Bronchial epithelial cell (primary cell): ENCODE data around the gene RLF. TPM values are rescaled to one million over a fixed set of nuclear protein-coding genes. Genes with fewer than 3 reads are reported as not detected.

Source experiments
- DNase-seq: peaks from one replicate; pipeline ENCODE4 v3.0.0-alpha.2; 2010; ENCODE audit warnings: low read depth
- FAIRE-seq: peaks from 2 replicates; lab custom pipeline; 2011; peaks lifted over from hg19 to GRCh38; lab: Jason Lieb, UNC
- H3K27me3 ChIP-seq: 2 replicates; pipeline ENCODE4 v1.5.1; 2011; ENCODE audit warnings: low read length; ENCODE audit not compliant: control insufficient read depth, insufficient read depth
- H3K36me3 ChIP-seq: 2 replicates; pipeline ENCODE4 v1.5.1; 2011; ENCODE audit warnings: low read length; ENCODE audit not compliant: control insufficient read depth, insufficient read depth
- H3K4me3 ChIP-seq: 2 replicates; pipeline ENCODE4 v1.5.1; 2011; ENCODE audit warnings: mild to moderate bottlenecking, low read depth, low read length, control low read depth
- CTCF ChIP-seq: IDR thresholded peaks from 2 replicates; pipeline ENCODE4 v1.5.1; 2011; ENCODE audit warnings: mild to moderate bottlenecking, moderate library complexity, low read length, control low read depth, inconsistent platforms; ENCODE audit not compliant: insufficient read depth, severe bottlenecking
- total RNA-seq: library from RNA; depleted of rRNA; stranded (reverse); fragments of >200 nt; gene quantifications from 2 replicates; pipeline ENCODE4 v1.2.1, GENCODE V29; 2014

Gene RLF
- total RNA-seq, 1 donor from 2014 or later: 26.9 TPM

- FAIRE-seq (no peak), DNase-seq (no peak)
- H3K4me3 ChIP-seq: peak overlapping the region; percentile 84
- peaks cover 7% of the 10 kb centered on the region for H3K36me3 ChIP-seq
- H3K27me3 ChIP-seq: no peaks in the 10 kb centered on the region
- TF ChIP-seq CTCF: no peak
Measured at GRCh38 chr1:40256401-40257084, 95.4 kb downstream of the RLF start.

GRCh38 chr1:40257313-40257687, 96.1 kb downstream of the RLF start:
- peak overlapping the region; percentile 84 for H3K4me3 ChIP-seq
- no peaks in the 10 kb centered on the region for H3K27me3 ChIP-seq
- no peak for TF ChIP-seq CTCF
- H3K36me3 ChIP-seq: peaks cover 7% of the 10 kb centered on the region
- no peak for FAIRE-seq
- peak; percentile 61 for DNase-seq

- peak; percentile 18 for FAIRE-seq
- Histone ChIP-seq H3K27me3 (no peaks in the 10 kb centered on the region), H3K4me3 (peak within 1 kb of the TSS; percentile 84), H3K36me3 (peaks cover 7% of the 10 kb centered on the region)
- no peak for TF ChIP-seq CTCF
- DNase-seq: peak; percentile 88
Measured at GRCh38 chr1:40257688-40258444, 96.7 kb downstream of the RLF start, which contains the start of gene ZMPSTE24. Gene ZMPSTE24, plus strand, starts transcription at chr1:40258236. Its CDS starts 36 bp downstream, at chr1:40258272.

GRCh38 chr1:40258445-40258769, 97.2 kb downstream of the RLF start:
- FAIRE-seq: no peak
- H3K27me3 ChIP-seq: no peaks in the 10 kb centered on the region
- peaks cover 7% of the 10 kb centered on the region for H3K36me3 ChIP-seq
- no peak for TF ChIP-seq CTCF
- peak overlapping the region; percentile 84 for H3K4me3 ChIP-seq
- peak; percentile 17 for DNase-seq

GRCh38 chr1:40264354-40264781, 103.2 kb downstream of the RLF start:
- Histone ChIP-seq H3K36me3 (peaks cover 8% of the 10 kb centered on the region), H3K27me3 (no peaks in the 10 kb centered on the region), H3K4me3 (no peak overlapping the region)
- no peak for TF ChIP-seq CTCF
- FAIRE-seq: no peak
- peak; percentile 68 for DNase-seq
